DOHH2 (cell line): ENCODE measurements around the gene RBM23.

Experiments used
- H3F3A ChIP-seq: fragments of 200-600 bp; sonication (generic), shearing (Covaris generic); 2 replicates; pipeline ENCODE4 v1.6.0; 2016; ENCODE audit warnings: antibody characterized with exemption, mild to moderate bottlenecking; ENCODE audit not compliant: control insufficient read depth, insufficient read depth
- H3K27ac ChIP-seq: fragments of 200-600 bp; sonication (generic); 2 replicates; pipeline ENCODE4 v1.5.1; 2014; ENCODE audit warnings: low read depth, mild to moderate bottlenecking, low read length, moderate library complexity
- H3K27me3 ChIP-seq: fragments of 200-600 bp; sonication (generic); 2 replicates; pipeline ENCODE4 v1.6.1; 2014; ENCODE audit warnings: mild to moderate bottlenecking, low read length, mixed read lengths; ENCODE audit not compliant: control insufficient read depth
- H3K36me3 ChIP-seq: fragments of 200-600 bp; sonication (generic); 2 replicates; pipeline ENCODE4 v1.6.1; 2014; ENCODE audit warnings: mild to moderate bottlenecking, low read length, moderate library complexity, mixed read lengths; ENCODE audit not compliant: control insufficient read depth
- H3K4me1 ChIP-seq: fragments of 200-600 bp; sonication (generic); 2 replicates; pipeline ENCODE4 v1.6.1; 2014; ENCODE audit warnings: mild to moderate bottlenecking, low read length, mixed read lengths; ENCODE audit not compliant: control insufficient read depth
- H3K4me2 ChIP-seq: fragments of 200-600 bp; sonication (generic); 2 replicates; pipeline ENCODE4 v1.6.0; 2014; ENCODE audit warnings: mild to moderate bottlenecking, low read length, moderate library complexity
- H3K4me3 ChIP-seq: fragments of 200-600 bp; sonication (generic); 2 replicates; pipeline ENCODE4 v1.5.1; 2014; ENCODE audit warnings: mild to moderate bottlenecking, low read length, mixed read lengths
- H3K79me2 ChIP-seq: fragments of 200-600 bp; sonication (generic); 2 replicates; pipeline ENCODE4 v1.6.1; 2014; ENCODE audit warnings: mild to moderate bottlenecking, low read length, mixed read lengths; ENCODE audit not compliant: control insufficient read depth
- H3K9me2 ChIP-seq: fragments of 200-600 bp; sonication (generic); replicated peaks from 2 replicates; pipeline ENCODE4 v1.6.1; 2014; ENCODE audit warnings: mild to moderate bottlenecking, low read length, mixed read lengths; ENCODE audit not compliant: control insufficient read depth
- H3K9me3 ChIP-seq: fragments of 200-600 bp; sonication (generic); 2 replicates; pipeline ENCODE4 v1.6.1; 2014; ENCODE audit warnings: antibody characterized with exemption, low read length, mixed read lengths; ENCODE audit not compliant: control insufficient read depth, insufficient read depth
- H4K20me1 ChIP-seq: fragments of 200-600 bp; sonication (generic); 2 replicates; pipeline ENCODE4 v1.6.0; 2014; ENCODE audit warnings: low read depth, mild to moderate bottlenecking, antibody characterized with exemption, low read length, moderate library complexity; ENCODE audit not compliant: control insufficient read depth, insufficient read depth
- CTCF ChIP-seq: fragments of 200-600 bp; sonication (generic); IDR thresholded peaks from one replicate; pipeline ENCODE4 v1.5.1; 2014; ENCODE audit warnings: antibody characterized with exemption, mild to moderate bottlenecking, low read depth, low read length; ENCODE audit not compliant: poor library complexity, severe bottlenecking
- EZH2phosphoT487 ChIP-seq: fragments of 200-600 bp; sonication (generic); IDR thresholded peaks from 2 replicates; pipeline ENCODE4 v1.6.1; 2017; ENCODE audit warnings: borderline replicate concordance, mild to moderate bottlenecking, antibody characterized with exemption, low read length, moderate library complexity, mixed read lengths

Gene RBM23

GRCh38 chr14:22905627-22906026 is 13.3 kb downstream of the RBM23 start:
- Histone ChIP-seq H3K36me3 (peaks cover 88% of the 10 kb centered on the region), H3K79me2 (peaks cover 8% of the 10 kb centered on the region), H3K27me3 (no peaks in the 10 kb centered on the region)

GRCh38 chr14:22903742-22904087 is 15.2 kb downstream of the RBM23 start:
- no peak overlapping the region for H3K4me2 ChIP-seq
- peaks cover 8% of the 10 kb centered on the region for H3K4me1 ChIP-seq
- H3K36me3 ChIP-seq: peaks cover 92% of the 10 kb centered on the region

More at GRCh38 chr14:22905627-22906026, 13.3 kb downstream of the RBM23 start:
- no peak overlapping the region for H3K27ac ChIP-seq
- no peak overlapping the region for H3K4me2 ChIP-seq
- H4K20me1 ChIP-seq: no peaks in the 10 kb centered on the region
- no peak for TF ChIP-seq EZH2phosphoT487
- TF ChIP-seq CTCF: no peak
- H3F3A ChIP-seq: peaks cover 11% of the 10 kb centered on the region
- no peaks in the 10 kb centered on the region for H3K9me2 ChIP-seq
- no peaks in the 10 kb centered on the region for H3K9me3 ChIP-seq
- no peak overlapping the region for H3K4me3 ChIP-seq
- no peaks in the 10 kb centered on the region for H3K4me1 ChIP-seq

GRCh38 chr14:22901799-22902198 is 17.1 kb downstream of the RBM23 start:
- H3K36me3 ChIP-seq: peaks cover 79% of the 10 kb centered on the region
- no peak overlapping the region for H3K4me3 ChIP-seq
- H3K79me2 ChIP-seq: no peaks in the 10 kb centered on the region
- no peak overlapping the region for H3K27ac ChIP-seq
- H3K27me3 ChIP-seq: no peaks in the 10 kb centered on the region
- no peaks in the 10 kb centered on the region for H3K9me2 ChIP-seq
- peaks cover 8% of the 10 kb centered on the region for H3K4me1 ChIP-seq
- peaks cover 2% of the 10 kb centered on the region; the same call in 1 of the 2 replicates for H4K20me1 ChIP-seq
- H3K4me2 ChIP-seq: no peak overlapping the region
- no peak for TF ChIP-seq CTCF
- TF ChIP-seq EZH2phosphoT487: no peak
- peaks cover 15% of the 10 kb centered on the region for H3F3A ChIP-seq
- no peaks in the 10 kb centered on the region for H3K9me3 ChIP-seq

More at GRCh38 chr14:22903742-22904087, 15.2 kb downstream of the RBM23 start:
- Histone ChIP-seq H3K79me2 (no peaks in the 10 kb centered on the region), H3K4me3 (no peak overlapping the region), H4K20me1 (peaks cover 2% of the 10 kb centered on the region; the same call in 1 of the 2 replicates), H3K27ac (no peak overlapping the region), H3F3A (peaks cover 15% of the 10 kb centered on the region), H3K9me3 (no peaks in the 10 kb centered on the region), H3K27me3 (no peaks in the 10 kb centered on the region), H3K9me2 (no peaks in the 10 kb centered on the region)
- TF ChIP-seq EZH2phosphoT487 (no peak), CTCF (no peak)
